GM10266 (cell line): ENCODE data around the gene TNC.

ENCODE experiments used
- DNase-seq: peaks from one replicate; pipeline ENCODE4 v3.0.0; 2012; ENCODE audit errors: extremely low spot score
- CTCF ChIP-seq: IDR thresholded peaks from 2 replicates; pipeline ENCODE4 v1.5.1; 2012; ENCODE audit warnings: mild to moderate bottlenecking, low read depth; ENCODE audit not compliant: control insufficient read depth, insufficient read depth; ENCODE audit errors: missing control alignments

The TNC gene

GRCh38 chr9:115114546-115114945 is 3.4 kb downstream of the TNC start:
- no peak for DNase-seq
- no peak for TF ChIP-seq CTCF

GRCh38 chr9:115114084-115114483 is 3.9 kb downstream of the TNC start:
- no peak for TF ChIP-seq CTCF
- DNase-seq = no peak

- no peak for TF ChIP-seq CTCF
- DNase-seq = no peak
Measured at GRCh38 chr9:115111874-115112273, 6.1 kb downstream of the TNC start.

GRCh38 chr9:115109486-115109885 is 8.5 kb downstream of the TNC start:
- no peak for DNase-seq

GRCh38 chr9:115107701-115108100 is 10.3 kb downstream of the TNC start:
- no peak for DNase-seq
- no peak for TF ChIP-seq CTCF

More at GRCh38 chr9:115109486-115109885, 8.5 kb downstream of the TNC start:
- no peak for TF ChIP-seq CTCF

- DNase-seq = no peak
- TF ChIP-seq CTCF = no peak
Measured at GRCh38 chr9:115106642-115107041, 11.3 kb downstream of the TNC start.

- DNase-seq = no peak
- no peak for TF ChIP-seq CTCF
Measured at GRCh38 chr9:115106001-115106400, 12.0 kb downstream of the TNC start.
